GM18867 (cell line): ENCODE measurements around the gene SLC17A4.

Experiments
- ATAC-seq: cut with Tn5 transposase; IDR thresholded peaks from one replicate; pipeline ENCODE4 v1.9.1; 2021; ENCODE audit warnings: mild to moderate bottlenecking, moderate library complexity; ENCODE audit not compliant: unreplicated experiment

The SLC17A4 gene

GRCh38 chr6:25804804-25805203, 50.3 kb downstream of the SLC17A4 start:
- no peak for ATAC-seq

DNA sequence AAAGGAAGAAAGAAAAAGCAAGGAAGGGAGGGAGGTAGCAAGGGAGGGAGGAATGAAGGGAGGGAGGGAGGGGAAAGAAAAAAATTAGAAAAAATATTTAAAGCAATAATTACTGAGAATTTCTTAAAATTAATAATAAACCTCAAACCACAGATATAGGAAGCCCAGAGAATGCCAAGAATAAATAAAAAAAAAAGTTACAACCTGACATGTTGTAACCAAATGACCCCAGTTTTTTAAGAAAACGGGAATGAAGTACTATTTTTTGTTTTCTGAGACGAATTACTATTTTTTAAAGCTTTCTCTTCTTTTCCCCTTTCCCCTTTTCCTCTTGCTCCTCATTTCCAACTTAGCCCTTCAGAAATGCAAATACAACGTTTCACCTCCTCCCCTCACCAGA, 60.7 kb downstream of the SLC17A4 start:
- no peak for ATAC-seq

DNA sequence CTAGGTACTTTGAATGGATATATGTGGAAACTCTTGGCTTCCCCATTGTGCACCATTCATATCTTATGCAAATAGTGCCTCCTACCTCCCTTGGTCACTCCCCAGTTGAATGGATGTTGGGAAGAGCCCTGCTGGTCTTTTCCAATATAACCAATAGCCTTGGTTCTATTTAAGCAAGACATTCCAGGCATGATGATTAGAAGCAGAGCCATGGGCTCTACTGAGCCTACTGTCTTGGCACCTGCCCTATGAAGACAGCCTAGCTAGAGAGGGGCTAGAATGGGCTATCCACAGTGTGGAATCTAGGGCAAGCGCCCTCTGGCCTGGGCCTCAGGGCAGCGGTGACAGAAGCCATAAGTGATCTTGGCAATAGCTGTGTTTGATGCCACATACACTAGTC, 61.7 kb downstream of the SLC17A4 start:
- no peak for ATAC-seq

DNA sequence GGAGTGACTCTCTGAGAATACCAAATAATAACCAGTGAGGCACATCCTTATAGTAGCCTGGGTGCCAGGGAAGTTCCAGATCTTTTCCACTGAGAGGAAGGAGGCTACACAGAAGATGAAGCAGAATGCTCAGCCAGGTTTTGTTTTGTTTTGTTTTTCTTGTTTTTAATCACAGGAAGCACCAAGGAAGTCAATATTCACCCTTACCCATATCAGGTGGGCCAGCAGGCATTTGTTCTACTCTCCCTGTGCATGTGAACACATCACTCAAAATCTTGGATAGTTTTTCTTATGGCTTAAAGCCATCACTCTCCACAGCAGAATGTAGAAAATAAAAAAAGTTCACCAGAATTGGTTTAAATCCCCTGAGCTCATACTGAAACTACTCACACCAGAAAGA, 66.8 kb downstream of the SLC17A4 start:
- no peak for ATAC-seq

GRCh38 chr6:25829375-25829774, 74.8 kb downstream of the SLC17A4 start:
- no peak for ATAC-seq

DNA sequence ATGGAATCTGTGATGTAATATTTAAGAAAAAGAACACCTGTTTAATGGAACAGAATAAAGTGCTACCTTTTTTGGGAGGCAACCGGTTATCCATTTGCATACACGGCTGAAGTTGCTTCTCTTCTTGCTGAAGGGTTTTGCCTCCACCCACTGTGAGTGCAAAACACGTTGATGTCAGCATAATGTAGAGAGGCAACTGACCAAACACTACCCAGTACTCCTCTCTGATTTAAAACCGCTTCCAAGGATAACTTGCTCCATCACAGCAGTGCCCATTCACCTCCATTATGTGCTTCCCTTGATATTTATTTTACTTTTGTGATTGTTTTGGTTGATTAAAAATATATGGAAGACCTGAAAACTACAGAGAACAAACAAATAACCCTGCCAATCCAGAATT, 75.9 kb downstream of the SLC17A4 start:
- ATAC-seq: no peak
